ENCODE results near the gene GFOD1.

DNA sequence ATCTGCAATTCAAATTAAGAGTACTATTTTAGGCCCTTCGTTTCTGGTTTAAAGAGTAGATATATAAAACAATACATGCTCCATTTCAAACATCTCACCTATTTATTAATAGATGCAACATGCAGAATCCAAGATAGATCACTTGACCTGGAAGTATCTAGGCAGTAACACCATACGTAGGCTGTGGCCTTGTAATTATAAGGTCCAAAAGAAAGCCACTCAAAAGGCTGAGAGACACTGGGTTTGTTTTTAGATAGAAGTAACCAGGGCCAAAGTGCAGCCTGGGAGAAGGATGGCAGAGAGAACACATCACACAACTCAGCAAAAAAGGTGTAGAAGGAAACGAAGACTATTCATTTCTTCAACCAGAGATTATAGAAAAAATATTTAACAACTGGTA, 8.4 kb upstream of the GFOD1 start:
- TF ChIP-seq CTCF (IDR thresholded peaks at IDR 0.05) (no peak), POLR2A (IDR thresholded peaks at IDR 0.05) (no peak), EP300 (IDR thresholded peaks at IDR 0.05) (no peak)
